H1 (cell line): ENCODE data around the gene CDH16. TPM values are rescaled to one million over a fixed set of nuclear protein-coding genes. Genes with fewer than 3 reads are reported as not detected.

Source experiments
- CTCF ChIA-PET: fragments of 300-600 bp; sonication (Branson Sonifier 250); formaldehyde crosslinking; loops from one replicate; lab custom pipeline; 2021; ENCODE audit not compliant: partially characterized antibody; lab: Charles Lee
- POLR2A ChIA-PET: fragments of 300-600 bp; sonication (Branson Sonifier 250); formaldehyde crosslinking; loops from one replicate; lab custom pipeline; 2021; ENCODE audit warnings: inconsistent platforms; ENCODE audit not compliant: partially characterized antibody; lab: Charles Lee
- DNase-seq, 2 experiments: peaks; one replicate each; pipeline versions ENCODE4 v3.0.0 to v3.0.0-alpha.2; 2010 to 2022; ENCODE audit warnings: low spot score in 2 of 2, low read depth in 1 of 2, mixed read lengths in 1 of 2
- FAIRE-seq: peaks from 2 replicates; lab custom pipeline; 2011; peaks lifted over from hg19 to GRCh38; lab: Jason Lieb, UNC
- H2AFZ ChIP-seq: 2 replicates; pipeline ENCODE4 v1.8.1; 2012; ENCODE audit warnings: low read length, inconsistent platforms
- H2AK5ac ChIP-seq: 2 replicates; pipeline ENCODE4 v1.6.1; 2013; ENCODE audit warnings: low read depth, low read length
- H2BK120ac ChIP-seq: replicated peaks from 2 replicates; pipeline ENCODE3; 2013; ENCODE audit warnings: low read depth, low read length, inconsistent platforms
- H2BK12ac ChIP-seq: 2 replicates; pipeline ENCODE4 v1.6.1; 2013; ENCODE audit warnings: low read depth, low read length
- H2BK15ac ChIP-seq: 2 replicates; pipeline ENCODE4 v1.6.1; 2013; ENCODE audit warnings: low read length
- H2BK20ac ChIP-seq: 2 replicates; pipeline ENCODE4 v1.6.1; 2013; ENCODE audit warnings: low read length
- H2BK5ac ChIP-seq: 2 replicates; pipeline ENCODE4 v1.6.1; 2013; ENCODE audit warnings: low read depth, low read length
- H3K14ac ChIP-seq: 2 replicates; pipeline ENCODE4 v1.6.1; 2013; ENCODE audit warnings: inconsistent platforms; ENCODE audit not compliant: insufficient read length
- H3K18ac ChIP-seq: 2 replicates; pipeline ENCODE4 v1.6.1; 2013; ENCODE audit warnings: low read length; ENCODE audit errors: extremely low read depth
- H3K23ac ChIP-seq: 2 replicates; pipeline ENCODE4 v1.6.1; 2013; ENCODE audit warnings: inconsistent platforms; ENCODE audit not compliant: insufficient read length
- H3K23me2 ChIP-seq: 2 replicates; pipeline ENCODE4 v1.6.1; 2013; ENCODE audit warnings: low read depth, low read length
- H3K27ac ChIP-seq: 2 replicates; pipeline ENCODE4 v1.6.1; 2011; ENCODE audit warnings: low read depth, low read length, inconsistent platforms
- H3K27me3 ChIP-seq, 4 experiments: replicated peaks in 1 of 4; 1 replicate in 1 of 4; 2 replicates in 3 of 4; pipeline versions ENCODE4 v1.6.1 to v1.8.1; 2011 to 2013; ENCODE audit warnings: low read length in 3 of 4, mild to moderate bottlenecking in 3 of 4, inconsistent platforms in 2 of 4, mixed read lengths in 2 of 4, moderate library complexity in 1 of 4; ENCODE audit not compliant: control insufficient read depth in 3 of 4, insufficient read depth in 3 of 4; ENCODE audit errors: extremely low read depth in 1 of 4
- H3K36me3 ChIP-seq, 4 experiments: 2 replicates each; pipeline versions ENCODE4 v1.6.1 to v1.8.1; 2011 to 2013; ENCODE audit warnings: mild to moderate bottlenecking in 4 of 4, low read length in 3 of 4, moderate library complexity in 2 of 4, control low read depth in 1 of 4, inconsistent platforms in 1 of 4; ENCODE audit not compliant: insufficient read depth in 4 of 4, control insufficient read depth in 2 of 4
- H3K4ac ChIP-seq: replicated peaks from 2 replicates; pipeline ENCODE3; 2013; ENCODE audit warnings: low read length, low read depth, mixed read lengths, inconsistent platforms; ENCODE audit not compliant: insufficient read length
- H3K4me1 ChIP-seq, 4 experiments: replicated peaks in 1 of 4; 1 replicate in 1 of 4; 2 replicates in 3 of 4; pipeline versions ENCODE4 v1.6.1 to v1.8.1; 2011 to 2013; ENCODE audit warnings: low read length in 3 of 4, inconsistent platforms in 2 of 4, mixed read lengths in 1 of 4; ENCODE audit not compliant: insufficient read depth in 4 of 4, control insufficient read depth in 3 of 4
- H3K4me2 ChIP-seq, 2 experiments: 2 replicates each; pipeline versions ENCODE4 v1.6.1 to v1.8.1; 2011 to 2013; ENCODE audit warnings: low read depth in 2 of 2, low read length in 2 of 2, control low read depth in 1 of 2, inconsistent platforms in 1 of 2, mild to moderate bottlenecking in 1 of 2; ENCODE audit not compliant: insufficient read depth in 1 of 2
- H3K4me3 ChIP-seq, 4 experiments: fragments of 200-600, 300-600 bp in 1 of 4; sonication (generic), shearing (Covaris generic), sonication (Bioruptor Twin) in 1 of 4; 2 replicates each; pipeline versions ENCODE4 v1.5.1 to v1.8.1; 2011 to 2016; ENCODE audit warnings: low read length in 4 of 4, low read depth in 3 of 4, control low read depth in 2 of 4, inconsistent platforms in 2 of 4, mild to moderate bottlenecking in 2 of 4, mixed read lengths in 1 of 4, moderate library complexity in 1 of 4; ENCODE audit not compliant: insufficient read depth in 2 of 4; ENCODE audit errors: extremely low read depth in 1 of 4
- H3K56ac ChIP-seq: replicated peaks from 2 replicates; pipeline ENCODE3; 2013; ENCODE audit warnings: low read depth, mild to moderate bottlenecking, mixed read lengths, low read length, inconsistent platforms; ENCODE audit not compliant: insufficient read length
- H3K79me1 ChIP-seq: 2 replicates; pipeline ENCODE4 v1.6.1; 2013; ENCODE audit warnings: low read depth, low read length, control low read depth
- H3K79me2 ChIP-seq, 2 experiments: 2 replicates each; pipeline versions ENCODE4 v1.6.1 to v1.8.1; 2012 to 2013; ENCODE audit warnings: low read length in 2 of 2, mild to moderate bottlenecking in 2 of 2, inconsistent platforms in 1 of 2; ENCODE audit not compliant: insufficient read depth in 2 of 2, control insufficient read depth in 1 of 2
- H3K9ac ChIP-seq, 4 experiments: replicated peaks in 1 of 4; 1 replicate in 1 of 4; 2 replicates in 3 of 4; pipeline versions ENCODE4 v1.6.1 to v1.8.1; 2011 to 2013; ENCODE audit warnings: low read depth in 3 of 4, low read length in 3 of 4, control low read depth in 2 of 4, mild to moderate bottlenecking in 2 of 4, moderate library complexity in 2 of 4, inconsistent platforms in 1 of 4; ENCODE audit errors: extremely low read depth in 1 of 4
- H3K9me3 ChIP-seq, 2 experiments: 2 replicates each; pipeline versions ENCODE4 v1.6.1 to v1.8.1; 2012 to 2013; ENCODE audit warnings: mild to moderate bottlenecking in 2 of 2, moderate library complexity in 2 of 2, control low read depth in 1 of 2, inconsistent platforms in 1 of 2, low read depth in 1 of 2, low read length in 1 of 2, mixed read lengths in 1 of 2; ENCODE audit not compliant: insufficient read depth in 2 of 2
- H4K20me1 ChIP-seq, 2 experiments: replicated peaks in 1 of 2; 2 replicates each; pipeline versions ENCODE3 to v1.8.1; 2011 to 2013; ENCODE audit warnings: inconsistent platforms in 2 of 2, low read length in 2 of 2, mild to moderate bottlenecking in 1 of 2; ENCODE audit not compliant: insufficient read depth in 2 of 2, control insufficient read depth in 1 of 2
- H4K5ac ChIP-seq: 2 replicates; pipeline ENCODE4 v1.6.1; 2013; ENCODE audit warnings: low read length, low read depth, mixed read lengths, inconsistent platforms; ENCODE audit not compliant: insufficient read length
- H4K8ac ChIP-seq: 2 replicates; pipeline ENCODE4 v1.8.0; 2013; ENCODE audit warnings: mild to moderate bottlenecking, moderate library complexity, low read length, inconsistent platforms; ENCODE audit not compliant: insufficient read depth; ENCODE audit errors: extremely low read depth
- H4K91ac ChIP-seq: replicated peaks from 2 replicates; pipeline ENCODE3; 2013; ENCODE audit warnings: low read length, mixed read lengths, inconsistent platforms; ENCODE audit not compliant: insufficient read length
- CHD2 ChIP-seq: IDR thresholded peaks from 2 replicates; pipeline ENCODE4 v1.6.1; 2012; ENCODE audit warnings: low read length, improper control_type of control experiment
- EP300 ChIP-seq, 2 experiments: IDR thresholded peaks; 1 replicate in 1 of 2; 2 replicates in 1 of 2; pipeline ENCODE4 v1.6.1; 2011 to 2012; ENCODE audit warnings: low read depth in 2 of 2, low read length in 2 of 2, mild to moderate bottlenecking in 2 of 2, borderline replicate concordance in 1 of 2, inconsistent platforms in 1 of 2, moderate library complexity in 1 of 2
- RXRA ChIP-seq: IDR thresholded peaks from 2 replicates; pipeline ENCODE4 v1.6.1; 2011; ENCODE audit warnings: low read depth, mild to moderate bottlenecking, low read length, moderate library complexity; ENCODE audit not compliant: insufficient read depth
- SP4 ChIP-seq: IDR thresholded peaks from 2 replicates; pipeline ENCODE4 v1.6.1; 2012; ENCODE audit warnings: low read length, inconsistent platforms
- WGBS, 2 experiments: shearing (Covaris generic) in 1 of 2; methylation state at CpG; one replicate each; pipeline versions ENCODE4 v1.1.6 to v1.1.7; 2013 to 2015; ENCODE audit warnings: low lambda C conversion rate in 2 of 2, mixed read lengths in 2 of 2, inconsistent platforms in 1 of 2, low coverage in 1 of 2, missing lambda C conversion rate in 1 of 2; ENCODE audit not compliant: insufficient replicate concordance in 2 of 2, insufficient coverage in 1 of 2, insufficient read length in 1 of 2; ENCODE audit errors: extremely low coverage in 1 of 2, missing lambda C conversion rate in 1 of 2; 5-methylcytosine and 5-hydroxymethylcytosine counted together
- polyA plus RNA-seq, 7 experiments: library from polyadenylated mRNA; depleted of rRNA in 3 of 7; stranded (reverse) in 5 of 7; unstranded in 2 of 7; fragments of >200 nt in 5 of 7; fragments of 200-250 nt in 2 of 7; gene quantifications; 1 replicate in 5 of 7; 2 replicates in 1 of 7; 4 replicates in 1 of 7; pipeline versions ENCODE4 v1.2.1 to v1.2.3, GENCODE V29; 2011 to 2013; ENCODE audit warnings: missing spikeins in 2 of 7, mixed read lengths in 2 of 7
- total RNA-seq: library from RNA; stranded (reverse); fragmentation: NEBNext Ultra II Directional; extraction: Animal tissue kit (Norgen Biotek cat#: 25700); gene quantifications from 2 replicates; pipeline ENCODE4 v1.2.1, GENCODE V29; 2021
- TF ChIP-seq, protein P1 (sequence below), 3 experiments: IDR thresholded peaks; 1 replicate in 2 of 3; 2 replicates in 1 of 3; pipeline versions ENCODE4 v1.5.1 to v1.6.1; 2011; ENCODE audit warnings: low read length in 3 of 3, mild to moderate bottlenecking in 3 of 3, inconsistent platforms in 2 of 3, low read depth in 1 of 3, moderate library complexity in 1 of 3; ENCODE audit not compliant: insufficient read depth in 1 of 3; ENCODE audit errors: control extremely low read depth in 1 of 3

The CDH16 gene
- total and polyA plus RNA-seq, 2 of the 8 experiments (the other 6 are each of a cell fraction or from before 2014, with no cell fraction given): not detected

DNA sequence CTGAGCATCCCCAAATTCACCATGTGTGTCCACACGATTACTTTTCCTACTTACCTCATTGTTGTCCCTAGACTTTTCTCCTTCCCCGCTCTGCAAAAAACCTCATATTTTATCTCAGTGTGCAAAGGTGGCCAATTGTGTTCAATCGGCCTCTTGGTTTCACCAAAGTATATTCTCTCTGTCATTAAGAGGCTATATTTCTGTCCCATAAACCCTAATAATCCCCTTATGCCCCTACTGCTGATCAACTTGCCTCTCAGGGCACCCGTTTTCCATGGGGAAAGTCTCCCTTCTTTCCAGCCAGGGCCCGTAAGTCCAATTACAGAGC lies 28.3 kb upstream of the CDH16 start:
- H3K56ac ChIP-seq: no peak overlapping the region
- DNase-seq (no peak), FAIRE-seq (no peak)
- H3K79me1 ChIP-seq: no peaks in the 10 kb centered on the region
- H4K5ac ChIP-seq: no peak overlapping the region
- H3K23ac ChIP-seq: no peak overlapping the region
- no peak overlapping the region for H4K8ac ChIP-seq
- H3K4me1 ChIP-seq: peaks cover 0 to 5% (median 1%) of the 10 kb centered on the region in 4 experiments; a peak in 2 of 7 replicates
- no peaks in the 10 kb centered on the region for H3K9me3 ChIP-seq
- 57% methylated on average over 5 of the region's 5 CpGs; no CpG with 5 or more reads in 1 of the 2 experiments for WGBS, 2 experiments
- POLR2A ChIA-PET: no interaction called here
- H2AK5ac ChIP-seq: no peak overlapping the region
- H3K27ac ChIP-seq: no peak overlapping the region
- no peak overlapping the region for H2BK20ac ChIP-seq
- no peaks in the 10 kb centered on the region for H3K79me2 ChIP-seq
- peaks cover 10 to 34% (median 32%) of the 10 kb centered on the region in 4 experiments for H3K27me3 ChIP-seq
- H2BK5ac ChIP-seq: no peak overlapping the region
- peaks cover 2 to 12% (median 7%) of the 10 kb centered on the region in 4 experiments; a peak in 5 of 8 replicates for H3K36me3 ChIP-seq
- no peak overlapping the region for H2AFZ ChIP-seq
- CTCF ChIA-PET: interaction anchor here (0.6 to 3.3 kb wide), 9 partner anchors 11 to 372 kb away, joined by 3 to 14 read pairs (median 4); partner anchors contain the start of gene CIAO2B
- no peak overlapping the region; a peak in 1 of 4 replicates for H3K4me2 ChIP-seq
- H3K4me3 ChIP-seq: no peak overlapping the region
- no peak overlapping the region for H3K18ac ChIP-seq
- peaks cover 2% of the 10 kb centered on the region; the same call in 1 of the 2 replicates for H3K23me2 ChIP-seq
- H4K91ac ChIP-seq: no peak overlapping the region
- H4K20me1 ChIP-seq: peaks cover 0 to 3% of the 10 kb centered on the region in 2 experiments
- no peak overlapping the region for H3K14ac ChIP-seq
- no peak overlapping the region for H2BK15ac ChIP-seq
- H2BK120ac ChIP-seq: no peak overlapping the region
- no peak overlapping the region for H2BK12ac ChIP-seq
- TF ChIP-seq EP300 (IDR thresholded peaks at IDR 0.05; ENCODE audit: borderline replicate concordance in 1 of 2, low read depth in 2 of 2, low read length in 2 of 2): no peak
- TF ChIP-seq, protein P1, sequence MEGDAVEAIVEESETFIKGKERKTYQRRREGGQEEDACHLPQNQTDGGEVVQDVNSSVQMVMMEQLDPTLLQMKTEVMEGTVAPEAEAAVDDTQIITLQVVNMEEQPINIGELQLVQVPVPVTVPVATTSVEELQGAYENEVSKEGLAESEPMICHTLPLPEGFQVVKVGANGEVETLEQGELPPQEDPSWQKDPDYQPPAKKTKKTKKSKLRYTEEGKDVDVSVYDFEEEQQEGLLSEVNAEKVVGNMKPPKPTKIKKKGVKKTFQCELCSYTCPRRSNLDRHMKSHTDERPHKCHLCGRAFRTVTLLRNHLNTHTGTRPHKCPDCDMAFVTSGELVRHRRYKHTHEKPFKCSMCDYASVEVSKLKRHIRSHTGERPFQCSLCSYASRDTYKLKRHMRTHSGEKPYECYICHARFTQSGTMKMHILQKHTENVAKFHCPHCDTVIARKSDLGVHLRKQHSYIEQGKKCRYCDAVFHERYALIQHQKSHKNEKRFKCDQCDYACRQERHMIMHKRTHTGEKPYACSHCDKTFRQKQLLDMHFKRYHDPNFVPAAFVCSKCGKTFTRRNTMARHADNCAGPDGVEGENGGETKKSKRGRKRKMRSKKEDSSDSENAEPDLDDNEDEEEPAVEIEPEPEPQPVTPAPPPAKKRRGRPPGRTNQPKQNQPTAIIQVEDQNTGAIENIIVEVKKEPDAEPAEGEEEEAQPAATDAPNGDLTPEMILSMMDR (IDR thresholded peaks at IDR 0.05; ENCODE audit: control extremely low read depth in 1 of 3, insufficient read depth in 1 of 3, low read depth in 1 of 3, low read length in 3 of 3): no peak
- no peak for TF ChIP-seq CHD2
- TF ChIP-seq RXRA: no peak
- no peak for TF ChIP-seq SP4
- no peak overlapping the region for H3K4ac ChIP-seq
- no peak overlapping the region for H3K9ac ChIP-seq
